Activated CD4-positive, alpha-beta T cell treated with anti-CD3 and anti-CD28 coated beads, Interleukin-2, amount 50 U/mL, for 4 hours (primary cell): ENCODE data around the gene KCTD20.
"Not testable (repeated sequence)": the region's sequence is repeated elsewhere in the genome, so short reads cannot be mapped to it uniquely, and the experiment has no call there.

ENCODE experiments used
- DNase-seq, 2 experiments: peaks; one replicate each; pipeline ENCODE4 v3.0.0-alpha.2; 2020

The KCTD20 gene

GRCh38 chr6:36442671-36443470 is at the start of gene KCTD20, which contains the start of gene PXT1:
TSS of gene KCTD20 (plus strand) at chr6:36443000. CDS start at chr6:36470098, 27,098 bp downstream.
TSS of gene PXT1 (minus strand) at chr6:36442854. CDS start at chr6:36426082, 16,772 bp downstream.
- peak; percentile 75 to 79 for DNase-seq

GRCh38 chr6:36399970-36400369 is 42.8 kb upstream of the KCTD20 start:
- DNase-seq: no peak

- DNase-seq: no peak
These were observed 40.3 kb upstream of the KCTD20 start for GRCh38 chr6:36402481-36402880.

- DNase-seq: no peak
These were observed 38.6 kb upstream of the KCTD20 start for GRCh38 chr6:36404164-36404563.

GRCh38 chr6:36409718-36410117 is 33.1 kb upstream of the KCTD20 start:
- DNase-seq: not testable (repeated sequence)

GRCh38 chr6:36413489-36414480 is 29.0 kb upstream of the KCTD20 start:
- no peak for DNase-seq

DNA sequence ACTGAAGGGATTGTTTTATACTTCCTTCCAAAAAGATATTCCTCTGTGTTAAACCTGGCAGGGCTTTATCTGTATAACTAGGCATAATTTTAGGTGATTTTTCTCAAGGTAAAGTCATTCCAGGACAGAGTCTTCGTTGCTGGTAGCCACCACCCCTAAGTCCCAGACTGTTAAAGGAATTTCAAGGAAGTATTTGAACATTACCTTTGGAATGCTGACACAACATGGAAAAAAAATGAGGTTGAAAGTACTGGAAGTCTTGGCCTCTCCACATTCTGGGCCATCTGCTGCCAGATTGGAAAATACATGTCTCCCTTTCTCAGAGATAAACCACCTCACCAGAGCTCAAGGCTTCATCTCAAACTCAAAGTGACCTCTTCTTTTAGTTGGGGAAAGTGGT is 28.3 kb upstream of the KCTD20 start:
- no peak for DNase-seq

DNA sequence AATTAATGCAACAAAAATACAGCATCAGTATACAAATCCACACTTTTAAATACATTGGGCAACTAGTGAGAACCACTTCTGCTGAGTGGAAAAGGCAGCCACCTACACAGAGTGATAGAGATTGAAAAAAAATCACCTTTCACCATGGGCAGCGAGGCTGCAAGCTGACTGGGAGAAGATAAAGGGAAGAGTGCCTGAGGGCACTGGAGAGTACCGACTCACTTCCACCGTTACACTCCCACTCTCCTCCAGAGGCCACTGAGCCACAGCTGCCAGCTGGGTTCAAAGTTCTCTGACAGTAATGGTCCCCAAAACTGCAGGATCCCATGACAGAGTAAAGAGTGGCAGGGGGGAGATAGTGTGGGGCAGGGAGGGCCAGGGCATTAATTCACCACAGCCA is 24.2 kb upstream of the KCTD20 start:
- no peak for DNase-seq

DNA sequence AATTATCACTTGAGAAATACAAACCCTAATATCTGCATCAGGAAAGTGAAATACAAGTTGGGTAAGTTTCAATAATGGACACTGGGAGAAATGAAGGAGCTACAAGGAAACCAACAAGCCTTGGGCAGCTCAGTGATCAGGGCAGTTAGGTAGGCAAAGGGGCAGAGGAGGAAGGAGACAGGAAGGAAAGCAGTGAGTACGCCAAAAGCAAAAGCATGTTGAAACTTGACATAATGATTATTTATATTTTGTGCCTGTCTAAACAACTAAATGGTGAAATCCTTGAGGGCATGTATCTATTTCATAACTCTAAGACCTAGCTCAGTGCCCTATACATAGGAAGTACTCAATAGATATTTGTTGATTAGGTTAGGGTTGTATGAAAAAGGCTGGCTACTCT is 23.5 kb upstream of the KCTD20 start:
- DNase-seq: no peak

- DNase-seq: peak in 1 of 2 experiments; percentile 0
These were observed 20.1 kb upstream of the KCTD20 start for GRCh38 chr6:36422714-36423100.

DNA sequence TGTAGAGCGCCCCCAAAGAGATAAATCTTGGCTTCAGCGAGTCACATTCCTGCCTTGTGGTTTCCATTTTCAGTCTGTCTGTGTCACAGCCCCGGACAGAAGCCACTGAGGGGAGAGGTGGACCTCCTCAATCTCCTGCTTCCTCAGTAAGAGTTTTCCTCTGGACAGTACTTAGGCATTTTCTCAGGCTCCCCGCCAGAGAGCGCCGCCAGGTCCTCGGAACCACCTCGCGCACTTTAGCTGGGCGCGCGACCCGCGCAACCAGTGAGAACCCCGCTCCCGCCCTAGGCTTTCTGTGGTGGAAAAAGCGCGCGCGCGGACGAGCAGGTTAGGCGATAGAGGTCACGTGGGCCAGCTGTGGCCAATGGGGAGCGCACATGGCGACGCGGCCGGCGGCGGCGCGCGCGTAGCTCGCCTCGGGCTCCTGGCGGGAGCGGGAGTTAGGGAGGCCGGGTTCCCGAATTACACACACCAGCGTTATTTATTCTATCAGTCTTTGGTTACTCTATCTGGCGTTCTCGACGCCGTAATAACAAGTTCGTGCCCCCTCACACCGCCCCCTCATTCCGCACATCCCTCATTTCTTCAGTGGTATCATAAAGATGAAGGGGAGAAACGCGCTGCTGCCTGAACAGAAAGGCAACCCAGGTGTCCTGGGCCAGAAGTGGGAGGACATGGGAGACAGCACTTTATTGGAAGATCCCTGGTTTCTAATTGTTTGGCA is 19.5 kb upstream of the KCTD20 start:
- DNase-seq: peak; percentile 98

DNA sequence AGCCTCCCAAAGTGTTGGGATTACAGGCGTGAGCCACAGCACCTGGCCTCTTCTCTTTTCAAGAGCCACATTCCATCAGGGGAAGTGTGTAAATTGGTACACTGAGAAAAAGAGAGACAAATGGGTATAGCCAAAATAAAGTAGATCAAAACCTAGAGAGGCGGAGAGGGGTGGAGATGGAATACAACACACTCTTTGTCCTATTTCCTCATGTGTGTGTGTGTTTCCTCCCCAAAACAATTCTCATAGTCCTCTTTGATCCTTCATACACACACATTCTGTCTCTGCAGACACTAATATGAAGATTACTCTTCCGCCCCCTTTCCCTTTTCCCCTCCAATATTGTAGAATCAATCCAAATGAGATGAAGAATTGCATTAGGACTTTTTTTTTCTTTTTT is 16.2 kb upstream of the KCTD20 start:
- DNase-seq: no peak

- DNase-seq: no peak
These were observed 13.9 kb upstream of the KCTD20 start for GRCh38 chr6:36428911-36429310.

DNA sequence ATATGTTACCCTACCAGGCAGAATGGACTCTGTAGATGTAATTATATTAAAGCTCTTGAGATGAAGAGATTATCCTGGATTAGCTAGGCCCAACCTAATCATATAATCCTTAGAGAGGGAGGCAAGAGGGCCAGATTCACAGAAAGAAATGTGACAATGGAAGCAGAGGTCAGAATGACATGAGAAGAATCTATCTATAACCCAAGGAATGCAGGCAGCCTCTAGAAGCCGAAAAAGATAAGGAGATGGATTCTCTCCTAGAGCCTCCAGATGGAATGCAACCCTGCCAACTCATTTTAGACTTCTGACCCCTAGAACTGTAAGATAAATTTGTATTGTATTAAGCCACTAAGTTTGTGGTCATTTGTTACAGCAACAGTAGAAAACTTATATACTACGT is 12.4 kb upstream of the KCTD20 start:
- no peak for DNase-seq

GRCh38 chr6:36431197-36431596 is 11.6 kb upstream of the KCTD20 start:
- DNase-seq: no peak

- DNase-seq: no peak
These were observed 10.6 kb upstream of the KCTD20 start for GRCh38 chr6:36432151-36432671.

GRCh38 chr6:36436466-36436865 is 6.3 kb upstream of the KCTD20 start:
- DNase-seq: no peak

DNA sequence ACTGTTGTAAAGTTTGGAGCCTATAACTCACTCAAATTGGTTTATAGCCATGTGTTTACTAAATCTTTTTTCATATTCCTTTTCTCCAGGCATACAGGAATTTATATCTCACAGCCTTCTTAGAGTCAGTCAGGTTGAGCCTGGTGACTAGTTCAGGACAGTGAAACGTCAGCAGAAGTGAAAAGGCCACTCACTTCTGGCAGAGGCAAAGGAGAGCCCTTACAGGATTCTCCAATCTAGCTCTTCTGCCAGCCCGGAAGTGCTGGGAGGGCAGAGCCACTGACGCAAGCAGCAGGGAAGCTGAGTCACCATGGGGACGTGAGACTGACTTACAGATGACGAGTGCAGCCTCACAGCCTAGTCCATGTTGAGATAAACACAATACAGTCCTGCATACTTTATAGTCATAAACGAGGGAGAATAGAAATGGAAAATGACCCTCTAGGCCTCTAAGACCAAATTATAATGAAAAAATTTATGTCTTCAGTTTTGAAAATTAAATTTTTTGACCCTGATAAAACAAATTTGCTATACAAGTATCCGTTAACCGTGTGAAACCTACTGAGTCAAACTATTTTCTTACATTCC is 1.4 kb upstream of the KCTD20 start:
- peak; percentile 78 to 79 for DNase-seq

- DNase-seq: no peak
These were observed 613 bp upstream of the KCTD20 start for GRCh38 chr6:36442103-36442670.

DNA sequence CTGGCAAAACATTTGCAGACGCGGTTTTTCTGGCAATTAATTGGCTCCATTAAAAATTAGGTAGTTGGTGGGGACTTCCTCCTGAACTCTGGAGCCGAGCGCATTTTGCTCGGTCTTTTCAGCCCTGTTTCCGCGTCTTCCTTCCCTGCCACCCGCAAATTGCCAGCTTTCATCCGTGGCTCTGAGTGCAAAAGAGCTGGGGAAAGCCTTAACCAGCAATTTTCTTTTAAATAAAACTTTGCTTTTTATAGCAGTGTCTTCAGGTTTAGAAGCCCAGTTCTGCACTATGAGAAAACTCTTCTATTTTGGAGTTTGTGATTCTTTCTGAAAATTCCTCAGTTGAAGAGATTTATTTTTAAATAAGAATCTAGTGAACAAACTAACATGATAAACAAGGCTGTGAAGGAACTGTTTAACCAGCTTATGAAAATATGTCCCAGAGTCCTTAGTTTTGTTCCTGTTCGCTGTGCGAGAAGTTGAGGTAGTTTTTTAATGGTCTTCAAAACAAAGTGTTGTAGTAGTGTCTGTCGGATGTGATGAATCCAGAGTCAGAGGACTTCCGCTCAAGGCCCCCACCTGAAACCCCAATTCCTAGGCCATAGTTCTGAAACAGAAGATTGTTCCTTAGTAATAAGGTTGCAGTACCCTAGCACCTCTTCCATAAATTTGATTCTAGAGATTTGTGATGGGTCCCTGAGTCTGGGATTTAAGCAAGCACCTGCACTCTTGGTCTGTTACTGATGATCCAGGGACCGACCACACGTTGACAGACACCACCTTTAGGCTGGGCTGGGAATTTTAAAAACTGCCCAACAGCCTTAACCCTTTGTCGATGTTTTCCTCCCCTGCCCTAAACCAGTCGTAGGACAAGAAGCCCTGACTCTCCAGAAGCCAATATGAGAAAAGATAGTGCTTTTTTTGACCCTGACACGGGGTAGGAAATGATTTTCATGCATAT is 950 bp downstream of the KCTD20 start:
- DNase-seq: no peak

DNA sequence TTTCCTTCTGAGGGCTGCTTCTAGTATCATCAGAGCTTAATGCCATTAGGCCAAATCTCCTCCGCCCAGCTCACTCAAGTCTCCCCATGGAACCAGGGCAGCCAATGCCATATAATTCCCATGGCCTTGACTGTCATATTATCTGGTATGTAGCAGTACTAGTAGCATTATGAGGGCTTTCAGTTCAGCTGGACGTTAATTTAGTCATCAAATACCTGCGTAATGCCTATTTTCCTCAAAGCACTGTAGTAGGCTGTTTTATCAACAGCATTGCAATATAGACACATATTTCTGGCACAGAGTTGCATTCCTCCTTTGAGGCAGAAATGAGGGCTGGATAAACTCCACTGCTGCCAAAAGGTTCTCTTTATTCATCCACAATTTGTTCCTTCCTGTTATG is 1.7 kb downstream of the KCTD20 start:
- DNase-seq: no peak
